Measurements from ENCODE around the gene SLC38A6.
A peak's percentile ranks its signal among the peaks of the same experiment; 100 is the strongest.

Gene SLC38A6

GRCh38 chr14:60980811-60981632, at the start of gene SLC38A6, which contains the start of gene TRMT5:
TSS of gene SLC38A6 (plus strand) at chr14:60981245. CDS start at chr14:60981278, 33 bp downstream.
TSS of gene TRMT5 (minus strand) at chr14:60981079. CDS start at chr14:60980973, 106 bp downstream.
- DNase-seq (ENCODE audit: low spot score): peak; percentile 91

- no peak for DNase-seq (ENCODE audit: low spot score)
Measured at GRCh38 chr14:60933920-60934655, 47.0 kb upstream of the SLC38A6 start.

DNA sequence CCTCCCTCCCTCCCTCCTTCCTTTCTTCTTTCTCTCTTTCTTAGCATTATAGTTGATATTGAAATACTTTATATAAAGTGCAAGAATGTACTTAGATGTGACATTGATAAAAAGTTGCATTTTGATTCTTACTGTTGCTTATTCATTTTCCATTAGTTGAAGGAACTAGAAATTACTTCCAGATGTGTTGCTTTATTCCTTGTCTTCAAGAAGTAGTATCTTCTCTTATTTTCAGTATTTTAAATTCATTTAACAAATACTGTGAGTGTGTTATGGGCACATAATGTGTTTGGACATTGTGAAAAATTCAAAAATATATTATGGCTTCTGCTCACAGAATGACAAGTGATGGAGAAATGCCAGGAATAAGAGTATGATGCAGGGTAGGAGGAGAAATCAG, 45.7 kb upstream of the SLC38A6 start:
- no peak for DNase-seq (ENCODE audit: low spot score)

GRCh38 chr14:60943637-60944032, 37.4 kb upstream of the SLC38A6 start:
- no peak for DNase-seq (ENCODE audit: low spot score)

DNA sequence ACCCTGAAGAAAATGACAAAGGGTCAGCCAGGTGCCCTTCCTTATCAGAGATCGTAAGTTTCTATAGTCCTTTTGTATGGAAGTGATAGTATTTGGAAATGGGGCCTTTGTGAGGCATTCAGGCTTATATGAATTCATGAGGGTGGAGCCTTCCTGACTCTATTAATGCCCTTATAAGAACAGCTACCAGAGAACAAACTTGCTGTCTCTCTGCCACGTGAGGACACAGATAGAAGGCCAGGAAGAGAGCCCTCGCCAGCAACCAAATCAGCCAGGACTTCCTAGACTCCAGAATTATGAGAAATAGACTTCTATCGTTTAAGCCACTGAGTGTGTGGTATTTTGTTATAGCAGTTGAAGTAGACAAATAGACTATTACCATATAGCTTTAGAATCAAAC, 36.8 kb upstream of the SLC38A6 start:
- no peak for DNase-seq (ENCODE audit: low spot score)

DNA sequence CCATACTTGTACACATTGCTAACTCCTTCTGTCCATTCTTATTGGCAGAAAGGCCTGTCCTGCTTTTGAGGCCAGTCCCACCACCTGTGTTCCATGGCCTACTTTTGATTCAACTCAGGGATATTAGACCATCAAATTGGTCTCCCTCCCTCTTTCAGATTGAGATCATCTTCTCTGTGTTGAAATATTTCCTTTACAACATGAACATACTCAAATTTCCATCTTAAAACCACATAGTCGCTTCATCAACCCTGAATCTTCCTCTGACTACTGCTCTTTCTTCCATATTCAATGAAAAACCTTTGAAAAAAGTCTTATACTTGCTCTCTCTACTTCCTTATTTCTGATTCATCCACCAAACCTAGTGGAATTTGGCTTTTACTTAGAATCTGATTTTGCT, 35.1 kb upstream of the SLC38A6 start:
- no peak for DNase-seq (ENCODE audit: low spot score)

- DNase-seq (ENCODE audit: low spot score): no peak
Measured at GRCh38 chr14:60946773-60947172, 34.3 kb upstream of the SLC38A6 start.

GRCh38 chr14:60951776-60952435, 29.1 kb upstream of the SLC38A6 start:
- no peak for DNase-seq (ENCODE audit: low spot score)

- DNase-seq (ENCODE audit: low spot score): no peak
Measured at GRCh38 chr14:60956202-60956601, 24.8 kb upstream of the SLC38A6 start.

GRCh38 chr14:60956632-60957031, 24.4 kb upstream of the SLC38A6 start:
- no peak for DNase-seq (ENCODE audit: low spot score)

DNA sequence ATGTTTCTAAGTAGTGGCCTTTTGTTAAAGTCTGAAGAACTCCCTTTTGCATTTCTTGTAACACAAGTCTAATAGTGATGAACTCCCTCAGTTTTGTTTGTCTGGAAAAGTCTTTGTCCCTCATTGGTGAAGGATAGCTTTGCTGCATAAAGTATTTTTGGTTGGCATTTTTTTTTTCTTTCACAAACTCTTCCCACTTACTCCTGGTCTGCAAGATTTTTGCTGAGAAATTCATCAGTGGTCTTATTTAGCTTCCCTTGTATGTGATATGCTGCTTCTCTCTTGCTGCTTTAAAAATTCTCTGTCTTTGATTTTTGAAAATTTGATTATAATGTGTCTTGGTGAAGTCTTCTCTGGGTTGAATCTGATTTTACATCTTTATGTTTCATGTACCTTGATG, 22.9 kb upstream of the SLC38A6 start:
- DNase-seq (ENCODE audit: low spot score): no peak

- no peak for DNase-seq (ENCODE audit: low spot score)
Measured at GRCh38 chr14:60963761-60964160, 17.3 kb upstream of the SLC38A6 start.

- no peak for DNase-seq (ENCODE audit: low spot score)
Measured at GRCh38 chr14:60964904-60965303, 16.1 kb upstream of the SLC38A6 start.

GRCh38 chr14:60965402-60965801, 15.6 kb upstream of the SLC38A6 start:
- DNase-seq (ENCODE audit: low spot score): no peak

GRCh38 chr14:60968099-60968498, 12.9 kb upstream of the SLC38A6 start:
- no peak for DNase-seq (ENCODE audit: low spot score)

- DNase-seq (ENCODE audit: low spot score): no peak
Measured at GRCh38 chr14:60968671-60969070, 12.4 kb upstream of the SLC38A6 start.

GRCh38 chr14:60970146-60970545, 10.9 kb upstream of the SLC38A6 start:
- no peak for DNase-seq (ENCODE audit: low spot score)

DNA sequence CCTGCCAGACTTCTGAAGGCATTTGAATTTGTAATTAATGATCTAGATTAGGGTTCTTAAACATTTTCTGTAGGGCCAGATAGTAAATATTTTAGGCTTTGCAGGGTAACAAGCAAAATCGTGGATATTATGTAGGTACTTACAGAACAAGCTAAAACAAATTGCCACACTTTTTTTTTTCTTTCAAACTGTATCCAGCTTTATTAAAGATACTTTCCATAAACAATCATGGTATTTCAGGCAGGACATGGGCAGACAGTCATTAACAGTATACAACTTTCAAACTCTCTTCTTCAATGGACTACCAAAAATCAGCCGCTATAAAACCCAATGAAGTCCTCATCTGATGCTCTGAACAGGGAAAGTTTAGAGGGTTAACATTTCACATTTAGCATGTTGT, 9.8 kb upstream of the SLC38A6 start:
- no peak for DNase-seq (ENCODE audit: low spot score)

DNA sequence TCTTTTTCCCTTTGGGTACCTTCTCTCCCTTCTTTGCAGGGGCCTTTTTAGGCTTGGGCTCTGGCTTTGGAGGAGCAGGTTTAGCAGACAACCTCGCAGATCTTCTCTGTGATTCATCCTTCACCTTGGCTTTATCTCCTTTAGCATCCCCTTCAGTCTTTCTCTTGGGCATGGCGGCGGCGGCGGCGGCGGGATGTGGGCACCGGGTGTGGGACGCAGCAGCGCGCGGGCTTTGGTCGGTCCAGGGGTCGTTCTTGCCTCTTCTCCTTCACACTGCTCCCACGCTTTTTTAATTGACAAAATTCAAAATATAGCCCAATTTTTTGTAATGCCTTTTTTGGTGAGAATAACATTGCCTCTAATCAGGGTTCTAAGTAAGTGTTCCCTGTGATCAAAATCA, 8.8 kb upstream of the SLC38A6 start:
- no peak for DNase-seq (ENCODE audit: low spot score)

DNA sequence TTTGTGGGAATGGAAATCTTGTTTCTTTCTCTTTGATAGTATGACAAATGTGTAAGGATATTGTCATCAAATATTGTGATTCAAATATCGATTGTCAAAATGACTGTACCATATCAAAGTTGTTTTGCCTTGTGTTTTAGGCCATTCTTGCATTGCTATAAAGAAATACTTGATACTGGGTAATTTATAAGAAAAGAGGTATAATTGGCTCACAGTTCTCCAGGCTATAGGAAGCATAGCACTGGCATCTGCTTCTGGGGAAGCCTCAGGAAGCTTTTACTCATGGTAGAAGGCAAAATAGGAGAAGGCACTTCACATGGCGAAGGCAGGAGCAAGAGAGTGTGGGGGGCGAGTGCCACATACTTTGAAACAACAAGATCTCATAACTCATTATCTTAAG, 8.0 kb upstream of the SLC38A6 start:
- DNase-seq (ENCODE audit: low spot score): no peak

- DNase-seq (ENCODE audit: low spot score): no peak
Measured at GRCh38 chr14:60974090-60974651, 6.9 kb upstream of the SLC38A6 start.

DNA sequence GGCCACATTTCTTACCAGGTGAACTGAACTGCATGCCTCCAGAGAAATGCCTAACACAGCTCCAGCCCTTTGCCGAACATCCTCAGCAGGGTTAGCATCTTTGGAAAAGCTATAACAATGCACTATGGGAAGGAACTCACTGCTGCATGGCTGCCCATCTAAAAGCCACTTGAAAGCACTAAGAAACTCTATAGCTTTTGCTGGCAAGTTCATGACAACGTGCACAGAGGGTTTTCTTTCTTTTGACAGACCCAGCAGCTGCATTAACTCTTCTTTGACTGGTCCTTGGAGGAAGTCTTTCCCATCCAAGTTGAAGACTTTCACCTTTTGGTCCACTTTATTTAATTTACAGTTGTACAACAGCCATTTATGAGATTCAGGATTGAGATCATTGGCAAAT, 5.5 kb upstream of the SLC38A6 start:
- no peak for DNase-seq (ENCODE audit: low spot score)

DNA sequence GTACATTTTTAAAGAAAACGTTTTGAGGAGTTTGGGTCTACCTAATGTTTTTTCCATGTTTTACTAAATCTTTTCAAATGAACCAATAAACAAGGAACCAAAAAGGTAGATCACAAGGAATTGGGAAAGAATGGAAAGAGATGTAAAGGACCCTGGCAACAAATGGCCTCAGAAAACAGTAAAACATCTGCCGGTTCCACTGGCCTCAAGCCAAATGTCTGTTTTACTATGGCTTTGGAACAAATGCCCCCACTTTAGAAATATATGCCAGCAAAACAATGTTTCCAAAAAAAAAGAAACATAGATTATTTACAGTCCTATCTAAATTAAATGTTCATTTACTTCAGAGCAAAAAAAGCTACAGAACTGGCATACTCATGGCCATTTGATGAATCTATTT, 3.2 kb upstream of the SLC38A6 start:
- DNase-seq (ENCODE audit: low spot score): no peak
